SK-N-SH (cell line): ENCODE data around the gene RGSL1.

Experiments used
- EZH2phosphoT487 ChIP-seq: fragments of 200-600 bp; sonication (generic); IDR thresholded peaks from 2 replicates; pipeline ENCODE4 v1.6.1; 2017; ENCODE audit warnings: low read depth, mixed run types, mild to moderate bottlenecking, antibody characterized with exemption, moderate library complexity, borderline replicate concordance
- SMC3 ChIP-seq: IDR thresholded peaks from 2 replicates; pipeline ENCODE4 v1.6.1; 2012; ENCODE audit warnings: low read depth, low read length, improper control_type of control experiment
- TCF12 ChIP-seq: IDR thresholded peaks from 2 replicates; pipeline ENCODE4 v1.4.0; 2012
- TF ChIP-seq, protein P1 (sequence below): fragments of 200-600 bp; sonication (generic); IDR thresholded peaks from 2 replicates; pipeline ENCODE4 v1.6.1; 2017; ENCODE audit warnings: antibody characterized with exemption, mild to moderate bottlenecking, moderate library complexity

DNA sequence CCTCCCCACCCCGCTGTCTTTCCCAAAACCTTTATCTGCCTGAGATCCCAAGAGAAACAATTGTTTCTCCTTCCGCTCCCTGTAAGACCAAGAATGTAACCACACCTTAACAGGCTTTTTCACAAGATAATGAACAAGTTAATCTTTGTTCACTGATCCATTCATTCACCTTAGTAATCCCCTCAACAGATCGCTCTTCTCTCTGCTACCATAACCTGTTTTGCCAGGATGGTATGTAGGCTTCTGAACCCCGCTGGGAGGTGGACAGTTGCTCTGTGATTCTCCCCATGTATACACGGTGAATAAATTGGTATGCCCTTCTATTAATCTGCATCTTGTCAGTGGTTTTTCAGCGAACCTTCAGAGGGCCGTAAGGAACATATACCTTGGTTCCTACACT, 18.7 kb upstream of the RGSL1 start:
- TF ChIP-seq, protein P1, sequence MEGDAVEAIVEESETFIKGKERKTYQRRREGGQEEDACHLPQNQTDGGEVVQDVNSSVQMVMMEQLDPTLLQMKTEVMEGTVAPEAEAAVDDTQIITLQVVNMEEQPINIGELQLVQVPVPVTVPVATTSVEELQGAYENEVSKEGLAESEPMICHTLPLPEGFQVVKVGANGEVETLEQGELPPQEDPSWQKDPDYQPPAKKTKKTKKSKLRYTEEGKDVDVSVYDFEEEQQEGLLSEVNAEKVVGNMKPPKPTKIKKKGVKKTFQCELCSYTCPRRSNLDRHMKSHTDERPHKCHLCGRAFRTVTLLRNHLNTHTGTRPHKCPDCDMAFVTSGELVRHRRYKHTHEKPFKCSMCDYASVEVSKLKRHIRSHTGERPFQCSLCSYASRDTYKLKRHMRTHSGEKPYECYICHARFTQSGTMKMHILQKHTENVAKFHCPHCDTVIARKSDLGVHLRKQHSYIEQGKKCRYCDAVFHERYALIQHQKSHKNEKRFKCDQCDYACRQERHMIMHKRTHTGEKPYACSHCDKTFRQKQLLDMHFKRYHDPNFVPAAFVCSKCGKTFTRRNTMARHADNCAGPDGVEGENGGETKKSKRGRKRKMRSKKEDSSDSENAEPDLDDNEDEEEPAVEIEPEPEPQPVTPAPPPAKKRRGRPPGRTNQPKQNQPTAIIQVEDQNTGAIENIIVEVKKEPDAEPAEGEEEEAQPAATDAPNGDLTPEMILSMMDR, result no peak
- TF ChIP-seq TCF12 (no peak), SMC3 (no peak), EZH2phosphoT487 (no peak)
